ENCODE measurements around the gene PRKCQ.
"Not testable (repeated sequence)": the region's sequence is repeated elsewhere in the genome, so short reads cannot be mapped to it uniquely, and the experiment has no call there.

PRKCQ gene

GRCh38 chr10:6384847-6385246 lies 195.2 kb downstream of the PRKCQ start:
- Histone ChIP-seq H3K4me2 (no peak overlapping the region), H3K4me3 (IDR thresholded peaks at IDR 0.05; ENCODE audit: insufficient read depth, low read depth, low read length) (no peak overlapping the region), H3K27ac (no peak overlapping the region), H4K20me1 (ENCODE audit: insufficient read depth) (no peaks in the 10 kb centered on the region), H3K79me2 (ENCODE audit: insufficient read depth, low read depth) (no peaks in the 10 kb centered on the region), H3K4me1 (ENCODE audit: low read depth, poor library complexity, severe bottlenecking) (peaks cover 34% of the 10 kb centered on the region), H3K27me3 (ENCODE audit: insufficient read depth, low read depth) (no peaks in the 10 kb centered on the region), H3K36me3 (ENCODE audit: insufficient read depth) (no peaks in the 10 kb centered on the region), H3K9ac (no peak overlapping the region), H2AFZ (ENCODE audit: low read depth) (no peak overlapping the region)
- TF ChIP-seq, protein P1, sequence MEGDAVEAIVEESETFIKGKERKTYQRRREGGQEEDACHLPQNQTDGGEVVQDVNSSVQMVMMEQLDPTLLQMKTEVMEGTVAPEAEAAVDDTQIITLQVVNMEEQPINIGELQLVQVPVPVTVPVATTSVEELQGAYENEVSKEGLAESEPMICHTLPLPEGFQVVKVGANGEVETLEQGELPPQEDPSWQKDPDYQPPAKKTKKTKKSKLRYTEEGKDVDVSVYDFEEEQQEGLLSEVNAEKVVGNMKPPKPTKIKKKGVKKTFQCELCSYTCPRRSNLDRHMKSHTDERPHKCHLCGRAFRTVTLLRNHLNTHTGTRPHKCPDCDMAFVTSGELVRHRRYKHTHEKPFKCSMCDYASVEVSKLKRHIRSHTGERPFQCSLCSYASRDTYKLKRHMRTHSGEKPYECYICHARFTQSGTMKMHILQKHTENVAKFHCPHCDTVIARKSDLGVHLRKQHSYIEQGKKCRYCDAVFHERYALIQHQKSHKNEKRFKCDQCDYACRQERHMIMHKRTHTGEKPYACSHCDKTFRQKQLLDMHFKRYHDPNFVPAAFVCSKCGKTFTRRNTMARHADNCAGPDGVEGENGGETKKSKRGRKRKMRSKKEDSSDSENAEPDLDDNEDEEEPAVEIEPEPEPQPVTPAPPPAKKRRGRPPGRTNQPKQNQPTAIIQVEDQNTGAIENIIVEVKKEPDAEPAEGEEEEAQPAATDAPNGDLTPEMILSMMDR (conservative IDR thresholded peaks at IDR 0.05; ENCODE audit: low read depth, low read length) = no peak

- no peaks in the 10 kb centered on the region for H3K79me2 ChIP-seq (ENCODE audit: insufficient read depth, low read depth)
- peaks cover 34% of the 10 kb centered on the region for H3K4me1 ChIP-seq (ENCODE audit: low read depth, poor library complexity, severe bottlenecking)
- H3K27ac ChIP-seq = no peak overlapping the region
- H3K9ac ChIP-seq = no peak overlapping the region
- H3K36me3 ChIP-seq (ENCODE audit: insufficient read depth) = no peaks in the 10 kb centered on the region
- no peak overlapping the region for H3K4me2 ChIP-seq
- H2AFZ ChIP-seq (ENCODE audit: low read depth) = no peak overlapping the region
- H3K27me3 ChIP-seq (ENCODE audit: insufficient read depth, low read depth) = no peaks in the 10 kb centered on the region
- no peaks in the 10 kb centered on the region for H4K20me1 ChIP-seq (ENCODE audit: insufficient read depth)
- TF ChIP-seq, protein P1 (conservative IDR thresholded peaks at IDR 0.05; ENCODE audit: low read depth, low read length) = no peak
- H3K4me3 ChIP-seq (IDR thresholded peaks at IDR 0.05; ENCODE audit: insufficient read depth, low read depth, low read length) = no peak overlapping the region
Measured at GRCh38 chr10:6384031-6384430, 196.0 kb downstream of the PRKCQ start.

- Histone ChIP-seq H3K36me3 (ENCODE audit: insufficient read depth) (no peaks in the 10 kb centered on the region), H4K20me1 (ENCODE audit: insufficient read depth) (no peaks in the 10 kb centered on the region), H3K4me3 (IDR thresholded peaks at IDR 0.05; ENCODE audit: insufficient read depth, low read depth, low read length) (no peak overlapping the region), H3K79me2 (ENCODE audit: insufficient read depth, low read depth) (no peaks in the 10 kb centered on the region), H3K4me2 (peak overlapping the region; percentile 97), H3K27me3 (ENCODE audit: insufficient read depth, low read depth) (no peaks in the 10 kb centered on the region), H3K4me1 (ENCODE audit: low read depth, poor library complexity, severe bottlenecking) (peaks cover 38% of the 10 kb centered on the region), H2AFZ (ENCODE audit: low read depth) (no peak overlapping the region), H3K9ac (no peak overlapping the region), H3K27ac (0 out of 2 replicates have a peak overlapping the region, but pooled peaks have one; percentile 64)
- TF ChIP-seq, protein P1 (conservative IDR thresholded peaks at IDR 0.05; ENCODE audit: low read depth, low read length) = no peak
Measured at GRCh38 chr10:6383096-6383812, 196.8 kb downstream of the PRKCQ start.

- Histone ChIP-seq H3K36me3 (ENCODE audit: insufficient read depth) (no peaks in the 10 kb centered on the region), H3K79me2 (ENCODE audit: insufficient read depth, low read depth) (no peaks in the 10 kb centered on the region), H3K27ac (peak overlapping the region; percentile 64), H4K20me1 (ENCODE audit: insufficient read depth) (no peaks in the 10 kb centered on the region), H3K27me3 (ENCODE audit: insufficient read depth, low read depth) (no peaks in the 10 kb centered on the region), H3K4me1 (ENCODE audit: low read depth, poor library complexity, severe bottlenecking) (peaks cover 38% of the 10 kb centered on the region), H3K9ac (peak overlapping the region; percentile 41; the same call in 1 of the 2 replicates), H3K4me2 (peak overlapping the region; percentile 97), H3K4me3 (IDR thresholded peaks at IDR 0.05; ENCODE audit: insufficient read depth, low read depth, low read length) (no peak overlapping the region), H2AFZ (ENCODE audit: low read depth) (peak overlapping the region; percentile 51)
- TF ChIP-seq, protein P1 (conservative IDR thresholded peaks at IDR 0.05; ENCODE audit: low read depth, low read length) = no peak
Measured at GRCh38 chr10:6382081-6382480, 198.0 kb downstream of the PRKCQ start.

DNA sequence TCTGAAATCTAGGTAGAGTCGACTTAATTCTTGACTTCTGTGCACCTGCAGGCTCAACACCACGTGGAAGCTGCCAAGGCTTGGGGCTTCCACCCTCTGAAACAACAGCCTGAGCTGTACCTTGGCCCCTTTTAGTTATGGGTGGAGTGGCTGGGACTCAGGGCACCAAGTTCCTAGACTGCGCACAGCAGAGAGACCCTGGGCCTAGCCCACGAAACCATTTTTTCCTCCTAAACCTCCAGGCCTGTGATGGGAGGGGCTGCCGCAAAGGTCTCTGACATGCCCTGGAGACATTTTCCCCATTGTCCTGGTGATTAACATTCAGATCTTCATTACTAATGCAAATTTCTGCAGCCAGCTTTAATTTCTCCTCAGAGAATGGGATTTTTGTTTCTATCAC lies 199.6 kb downstream of the PRKCQ start:
- not testable (repeated sequence) for H3K79me2 ChIP-seq (ENCODE audit: insufficient read depth, low read depth); H3K27ac ChIP-seq; H3K9ac ChIP-seq; H3K36me3 ChIP-seq (ENCODE audit: insufficient read depth); H3K4me3 ChIP-seq (IDR thresholded peaks at IDR 0.05; ENCODE audit: insufficient read depth, low read depth, low read length); H3K27me3 ChIP-seq (ENCODE audit: insufficient read depth, low read depth); H3K4me2 ChIP-seq; H2AFZ ChIP-seq (ENCODE audit: low read depth); H4K20me1 ChIP-seq (ENCODE audit: insufficient read depth)
- peaks cover 38% of the 10 kb centered on the region for H3K4me1 ChIP-seq (ENCODE audit: low read depth, poor library complexity, severe bottlenecking)
